ENCODE data around the gene ZFPL1.

The ZFPL1 gene

GRCh38 chr11:65096926-65097325, 12.9 kb downstream of the ZFPL1 start:
- no peak for DNase-seq

DNA sequence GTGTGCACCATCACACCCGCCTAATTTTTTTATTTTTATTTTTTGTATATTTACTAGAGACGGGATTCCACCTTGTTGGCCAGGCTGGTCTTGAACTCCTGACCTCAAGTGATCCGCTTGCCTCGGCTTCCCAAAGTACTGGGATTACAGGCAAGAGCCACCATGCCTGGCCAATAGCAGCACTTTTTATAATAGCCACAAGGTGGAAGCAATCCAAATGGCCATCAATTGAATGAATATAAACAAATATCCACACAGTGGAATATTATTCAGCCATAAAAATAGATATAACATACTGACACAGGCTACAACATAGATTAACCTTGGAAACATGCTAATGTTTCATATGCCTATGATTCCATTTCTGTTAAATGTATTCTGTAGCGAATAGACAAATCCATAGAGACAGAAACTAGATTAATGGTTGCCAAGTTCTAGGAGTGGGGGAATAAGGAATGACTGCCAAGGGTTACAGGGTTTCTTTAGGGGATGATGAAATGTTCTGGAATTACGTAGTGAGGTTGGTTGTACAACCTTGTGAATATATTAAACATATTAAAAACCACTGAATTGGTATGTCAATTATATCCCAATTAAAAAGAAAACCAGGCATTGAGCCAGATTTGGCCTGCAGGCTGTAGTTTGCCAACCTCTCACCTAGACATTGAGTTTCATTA, 16.8 kb downstream of the ZFPL1 start:
- no peak for DNase-seq

DNA sequence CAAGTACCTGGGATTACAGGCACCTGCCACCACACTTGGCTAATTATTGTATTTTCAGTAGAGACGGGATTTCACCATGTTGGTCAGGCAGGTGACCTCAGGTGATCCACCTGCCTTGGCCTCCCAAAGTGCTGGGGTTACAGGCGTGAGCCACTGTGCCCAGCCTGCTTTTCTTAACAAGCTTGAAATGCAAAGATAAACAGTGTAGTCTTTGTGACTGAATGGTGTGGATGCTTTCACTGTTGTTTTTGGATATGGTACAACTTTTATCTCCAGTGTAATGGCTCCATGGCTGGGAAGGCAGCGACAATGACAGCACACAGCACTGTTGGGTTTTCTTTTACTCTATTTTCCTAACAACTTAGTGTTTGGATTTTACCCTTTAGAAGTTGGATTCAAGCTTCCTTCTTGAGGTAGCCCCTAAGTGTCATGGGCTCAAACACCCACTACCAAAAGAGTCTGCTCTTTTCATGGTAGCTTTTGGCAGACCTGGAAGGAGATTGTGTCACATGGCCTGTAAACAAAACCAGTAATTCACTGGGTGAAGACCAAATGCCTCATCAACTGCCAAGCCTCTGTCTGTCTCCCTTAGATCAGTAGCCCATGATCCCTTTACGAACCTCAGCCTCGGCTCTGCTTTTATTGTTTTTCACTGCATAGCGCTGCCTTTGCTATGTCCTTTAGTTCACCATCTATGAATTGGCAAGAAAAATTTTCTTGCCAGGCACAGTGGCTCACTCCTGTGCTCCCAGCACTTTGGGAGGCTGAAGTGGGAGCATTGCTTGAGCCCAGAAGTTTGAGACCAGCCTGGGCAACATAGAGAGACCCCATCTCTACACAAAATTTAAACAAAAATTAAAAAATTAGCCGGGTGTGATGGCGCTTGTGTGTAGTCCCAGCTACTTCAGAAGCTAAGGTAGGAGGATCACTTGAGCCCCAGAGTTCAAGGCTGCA, 18.4 kb downstream of the ZFPL1 start:
- DNase-seq: no peak

- DNase-seq: no peak
Measured at GRCh38 chr11:65103476-65103875, 19.5 kb downstream of the ZFPL1 start.

- DNase-seq: no peak
Measured at GRCh38 chr11:65104628-65105027, 20.6 kb downstream of the ZFPL1 start.

- DNase-seq: no peak
Measured at GRCh38 chr11:65107078-65107477, 23.1 kb downstream of the ZFPL1 start.

DNA sequence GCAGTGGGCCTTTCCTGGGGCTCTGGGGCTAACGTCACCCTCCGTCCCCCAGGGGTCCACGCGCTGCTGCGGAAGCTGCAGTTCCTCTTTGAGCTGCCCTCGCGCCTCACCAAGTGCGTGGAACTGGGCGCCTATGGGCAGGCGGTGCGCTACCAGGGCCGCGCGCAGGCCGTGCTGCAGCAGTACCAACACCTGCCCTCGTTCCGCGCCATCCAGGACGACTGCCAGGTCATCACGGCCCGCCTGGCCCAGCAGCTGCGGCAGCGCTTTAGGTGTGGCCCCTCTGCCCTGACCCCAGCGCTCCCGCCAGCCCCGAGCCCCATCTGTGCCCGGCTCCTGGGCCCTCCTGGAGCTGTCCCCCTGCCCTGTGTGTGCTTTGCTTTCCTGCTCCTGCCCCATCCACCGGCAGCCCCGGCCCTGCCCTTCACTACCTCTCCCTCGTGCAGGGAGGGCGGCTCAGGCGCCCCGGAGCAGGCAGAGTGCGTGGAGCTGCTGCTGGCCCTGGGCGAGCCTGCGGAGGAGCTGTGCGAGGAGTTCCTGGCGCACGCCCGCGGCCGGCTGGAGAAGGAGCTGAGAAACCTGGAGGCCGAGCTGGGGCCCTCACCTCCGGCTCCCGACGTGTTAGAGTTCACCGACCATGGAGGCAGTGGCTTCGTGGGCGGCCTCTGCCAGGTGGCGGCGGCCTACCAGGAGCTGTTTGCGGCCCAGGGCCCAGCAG, 23.9 kb downstream of the ZFPL1 start:
- DNase-seq: no peak

DNA sequence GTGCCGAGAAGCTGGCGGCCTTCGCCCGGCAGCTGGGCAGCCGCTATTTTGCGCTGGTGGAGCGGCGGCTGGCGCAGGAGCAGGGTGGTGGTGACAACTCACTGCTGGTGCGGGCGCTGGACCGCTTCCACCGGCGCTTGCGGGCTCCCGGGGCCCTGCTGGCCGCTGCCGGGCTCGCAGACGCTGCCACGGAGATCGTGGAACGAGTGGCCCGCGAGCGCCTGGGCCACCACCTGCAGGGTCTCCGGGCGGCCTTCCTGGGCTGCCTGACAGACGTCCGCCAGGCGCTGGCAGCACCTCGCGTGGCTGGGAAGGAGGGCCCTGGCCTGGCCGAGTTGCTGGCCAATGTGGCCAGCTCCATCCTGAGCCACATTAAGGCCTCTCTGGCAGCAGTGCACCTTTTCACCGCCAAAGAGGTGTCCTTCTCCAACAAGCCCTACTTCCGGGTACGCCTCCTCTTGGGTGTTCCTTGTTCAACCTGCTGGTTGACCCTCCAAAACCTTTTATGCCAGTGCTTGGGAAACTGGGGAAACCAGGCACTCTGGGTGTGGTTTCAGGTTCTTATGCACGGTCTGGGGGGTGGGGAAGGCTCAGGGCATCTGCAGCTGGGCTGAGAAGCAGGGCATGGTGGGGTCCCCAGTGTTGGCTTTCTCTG, 24.6 kb downstream of the ZFPL1 start:
- DNase-seq: no peak

GRCh38 chr11:65109231-65110198, 25.5 kb downstream of the ZFPL1 start:
- DNase-seq: no peak

GRCh38 chr11:65110354-65110861, 26.4 kb downstream of the ZFPL1 start:
- DNase-seq: peak; percentile 79

DNA sequence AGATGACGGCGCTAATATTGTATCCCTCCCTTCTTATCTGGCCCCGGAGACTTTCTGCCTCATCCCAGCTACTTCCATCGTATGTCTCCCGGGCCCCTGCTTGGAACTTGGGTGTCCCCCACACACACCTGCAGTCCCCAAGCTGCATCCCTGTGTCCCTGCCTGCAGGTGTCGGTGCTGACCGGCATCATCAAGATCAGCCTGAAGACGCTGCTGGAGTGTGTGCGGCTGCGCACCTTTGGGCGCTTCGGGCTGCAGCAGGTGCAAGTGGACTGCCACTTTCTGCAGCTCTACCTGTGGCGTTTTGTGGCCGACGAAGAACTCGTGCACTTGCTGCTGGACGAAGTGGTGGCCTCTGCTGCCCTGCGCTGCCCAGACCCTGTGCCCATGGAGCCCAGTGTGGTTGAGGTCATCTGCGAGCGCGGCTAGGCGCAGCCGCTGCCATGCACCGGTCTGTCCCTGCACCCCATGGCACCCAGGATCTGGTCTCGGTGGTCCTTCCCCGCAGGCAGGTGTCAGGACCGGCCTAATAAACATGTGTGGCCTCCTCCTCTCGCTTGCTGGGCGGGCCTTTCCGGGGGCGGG, 27.2 kb downstream of the ZFPL1 start:
- no peak for DNase-seq

DNA sequence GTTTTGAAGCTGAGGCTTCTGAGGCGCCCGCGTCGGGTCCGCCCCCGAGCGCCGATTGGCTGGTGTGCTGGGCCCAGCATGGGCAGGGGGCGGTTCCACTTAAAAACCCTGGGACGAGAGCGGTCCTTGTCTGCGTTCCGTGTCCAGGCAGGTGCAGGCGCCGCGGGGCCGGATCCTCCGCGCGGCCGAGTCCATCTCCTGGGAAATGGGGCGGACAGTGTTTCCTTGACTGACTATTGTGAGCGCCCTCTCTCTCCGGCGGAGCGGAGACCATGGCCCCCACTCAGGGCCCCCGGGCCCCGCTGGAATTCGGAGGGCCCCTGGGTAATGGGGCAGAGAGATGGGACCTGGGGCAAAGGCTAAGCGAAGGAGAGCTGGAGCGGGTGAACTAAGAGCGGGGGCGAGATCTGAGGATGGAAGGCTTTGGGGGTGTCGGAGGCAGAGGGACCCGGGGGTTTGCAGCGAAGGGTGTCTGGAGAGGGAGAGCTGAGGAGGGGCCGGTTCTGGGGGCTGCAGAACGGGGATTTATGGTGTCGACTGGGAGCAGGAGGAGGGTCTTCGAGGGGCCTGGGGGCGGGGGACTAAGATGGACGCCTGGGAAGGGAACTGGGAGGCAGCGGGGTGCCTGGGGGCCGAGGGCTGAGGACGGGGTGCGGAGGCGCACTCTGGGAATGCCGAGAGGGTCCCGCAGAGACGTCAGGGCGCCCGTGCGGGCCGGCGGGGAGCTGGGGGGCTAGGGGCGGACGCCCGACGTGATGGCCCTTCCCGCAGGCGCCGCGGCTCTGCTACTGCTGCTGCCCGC, 27.9 kb downstream of the ZFPL1 start, which contains the start of gene TM7SF2:
Gene TM7SF2, plus strand, starts transcription at position 129 of the 802 bp plus-strand sequence. Its CDS starts 144 bp downstream, at position 273.
- DNase-seq: peak; percentile 97

GRCh38 chr11:65112546-65113360, 28.7 kb downstream of the ZFPL1 start:
- peak; percentile 41 for DNase-seq

DNA sequence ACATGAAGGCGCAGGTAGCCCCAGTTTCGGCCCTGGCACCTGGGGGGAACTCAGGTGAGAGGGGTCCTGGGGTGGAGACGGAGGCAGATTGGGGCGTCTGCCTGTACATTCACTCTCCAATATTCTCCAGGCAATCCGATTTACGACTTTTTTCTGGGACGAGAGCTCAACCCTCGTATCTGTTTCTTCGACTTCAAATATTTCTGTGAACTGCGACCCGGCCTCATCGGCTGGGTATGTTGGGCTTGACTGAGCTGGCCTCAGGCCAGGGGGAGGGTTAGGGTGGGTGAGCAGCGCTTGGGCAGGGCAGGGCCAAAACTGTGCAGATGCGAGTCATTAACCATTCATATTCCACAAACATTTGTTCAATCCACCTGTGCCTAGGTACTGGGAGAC, 29.3 kb downstream of the ZFPL1 start:
- DNase-seq: no peak

DNA sequence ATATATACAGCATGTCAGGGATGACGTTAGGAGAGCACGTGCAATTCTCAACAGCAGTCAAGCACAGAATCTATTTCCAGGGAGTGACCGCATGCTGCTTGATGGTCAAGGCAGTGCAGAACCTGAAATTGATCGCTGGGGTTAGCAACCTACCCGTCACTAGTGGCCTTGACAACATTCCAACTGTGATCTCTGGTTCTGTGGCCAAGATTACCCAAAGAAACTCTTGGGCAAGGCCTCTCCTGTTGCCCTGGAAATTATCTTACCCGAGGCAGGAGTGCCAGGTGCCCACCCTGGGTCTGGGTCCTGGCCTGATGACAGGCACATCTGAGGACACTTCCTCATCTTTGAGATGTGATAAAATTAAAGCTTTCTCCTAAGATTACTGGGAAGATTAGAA, 29.8 kb downstream of the ZFPL1 start:
- DNase-seq: no peak

DNA sequence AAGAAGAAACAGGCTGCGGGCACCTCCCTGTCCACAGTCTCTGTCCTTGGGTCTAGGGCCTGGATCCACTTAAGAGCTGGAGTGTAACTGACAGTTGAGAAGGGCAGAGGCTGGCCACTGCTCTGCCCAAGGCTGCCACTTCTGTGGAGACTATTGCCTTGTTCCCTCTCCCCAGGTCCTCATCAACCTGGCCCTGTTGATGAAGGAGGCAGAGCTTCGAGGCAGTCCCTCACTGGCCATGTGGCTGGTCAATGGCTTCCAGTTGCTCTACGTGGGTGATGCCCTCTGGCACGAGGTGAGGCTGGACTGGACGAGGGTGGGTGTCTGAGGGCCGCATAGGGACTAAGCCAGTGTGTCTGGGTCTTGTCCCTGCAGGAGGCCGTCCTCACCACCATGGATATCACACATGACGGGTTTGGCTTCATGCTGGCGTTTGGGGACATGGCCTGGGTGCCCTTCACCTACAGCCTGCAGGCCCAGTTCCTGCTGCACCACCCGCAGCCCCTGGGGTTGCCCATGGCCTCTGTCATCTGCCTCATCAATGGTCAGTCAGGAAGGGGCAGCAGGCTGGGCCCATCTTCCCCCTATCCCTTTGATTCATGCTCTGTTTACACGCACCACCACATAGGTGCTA, 30.6 kb downstream of the ZFPL1 start:
- no peak for DNase-seq

GRCh38 chr11:65115361-65116082, 31.5 kb downstream of the ZFPL1 start:
- no peak for DNase-seq

Measured in NCI-H1436 (cell line).